GM21737 (cell line): ENCODE measurements around the gene ZNF160.
"Not testable (repeated sequence)": the region's sequence is repeated elsewhere in the genome, so short reads cannot be mapped to it uniquely, and the experiment has no call there.

Experiments
- ATAC-seq: cut with Tn5 transposase; IDR thresholded peaks from one replicate; pipeline ENCODE4 v1.9.1; 2021; ENCODE audit warnings: mild to moderate bottlenecking, moderate library complexity; ENCODE audit not compliant: unreplicated experiment

The ZNF160 gene

DNA sequence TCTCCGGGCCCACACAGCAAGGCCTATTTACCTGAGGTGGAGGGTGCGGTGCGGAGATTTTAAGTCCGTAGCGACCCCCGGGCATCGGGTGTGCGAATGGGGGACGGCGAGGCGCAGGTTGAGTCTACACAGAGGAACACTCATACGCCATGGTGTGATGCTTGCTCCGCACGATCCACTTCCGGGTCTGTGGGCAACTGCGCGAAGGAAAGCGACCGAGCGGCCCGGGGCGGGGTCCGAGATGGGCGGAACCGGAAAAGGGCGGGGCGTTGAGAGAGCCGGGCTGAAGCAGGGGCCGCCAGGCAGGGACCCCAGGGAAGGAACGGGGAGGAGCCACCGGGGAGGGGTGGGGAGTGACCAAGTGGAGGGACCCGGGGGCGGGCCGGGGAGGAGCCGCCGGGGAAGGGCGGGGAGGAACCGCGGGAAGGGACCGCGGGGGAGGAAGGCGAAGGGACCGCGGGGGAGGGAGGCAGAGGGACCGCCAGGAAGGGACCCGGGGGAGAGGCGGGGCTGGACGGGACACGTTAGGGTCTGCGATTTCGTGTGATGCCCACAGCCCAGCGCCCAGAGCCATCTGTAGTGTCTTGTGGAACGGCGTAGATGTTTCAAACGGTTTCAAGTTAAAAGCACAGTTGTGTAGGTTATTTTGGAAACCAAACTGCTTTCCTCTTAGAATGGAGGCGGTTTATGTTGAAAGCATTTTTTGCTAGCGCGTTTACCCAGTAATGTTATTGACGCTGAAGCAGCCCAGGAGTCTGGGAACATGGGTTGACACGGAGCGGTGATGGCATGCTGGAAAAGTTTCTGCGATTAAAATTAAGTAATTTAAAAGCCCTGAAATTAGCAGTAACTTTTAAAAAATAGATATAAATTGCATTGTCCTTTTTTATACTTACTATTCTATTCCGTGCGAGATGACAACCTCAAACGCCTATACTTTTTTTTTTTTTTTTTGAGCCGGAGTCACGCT lies at the start of gene ZNF160:
ZNF160 (minus strand) TSS at position 189 of the 970 bp plus-strand sequence. CDS start 17,146 bp downstream, outside the sequence.
- ATAC-seq, result peak; percentile 97

DNA sequence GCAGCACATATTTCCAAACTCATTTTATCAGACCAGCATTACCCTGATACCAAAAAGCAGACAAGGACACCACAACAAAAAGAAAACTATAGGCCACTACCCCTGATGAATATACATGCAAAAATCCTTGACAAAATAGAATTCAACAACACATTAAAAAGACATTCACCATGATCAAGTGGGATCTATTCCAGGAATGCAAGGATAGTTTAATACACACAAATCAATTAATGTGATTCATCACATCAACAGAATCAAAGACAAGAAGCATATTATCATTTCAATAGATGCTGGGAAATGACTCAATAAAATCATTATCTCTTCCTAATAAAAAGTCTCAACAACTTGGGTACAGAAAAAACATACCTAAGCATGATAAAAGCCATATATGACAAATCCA lies 44.4 kb upstream of the ZNF160 start:
- ATAC-seq, result no peak

DNA sequence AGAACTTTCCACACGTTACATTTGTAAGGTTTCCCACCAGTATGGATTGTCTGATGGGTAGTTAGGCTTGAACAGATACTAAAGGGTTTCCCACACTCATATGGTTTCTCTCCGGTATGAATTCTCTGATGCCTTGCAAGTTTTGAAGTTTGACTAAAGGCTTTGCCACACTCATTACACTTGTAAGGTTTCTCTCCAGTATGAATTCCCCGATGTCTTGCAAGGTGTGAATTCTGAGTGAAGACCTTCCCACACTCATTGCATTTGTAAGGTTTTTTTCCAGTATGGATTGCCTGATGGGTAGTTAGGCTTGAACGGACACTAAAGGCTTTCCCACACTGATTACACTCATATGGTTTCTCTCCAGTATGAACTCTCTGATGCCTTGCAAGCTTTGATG lies 37.1 kb upstream of the ZNF160 start:
- ATAC-seq, result no peak

DNA sequence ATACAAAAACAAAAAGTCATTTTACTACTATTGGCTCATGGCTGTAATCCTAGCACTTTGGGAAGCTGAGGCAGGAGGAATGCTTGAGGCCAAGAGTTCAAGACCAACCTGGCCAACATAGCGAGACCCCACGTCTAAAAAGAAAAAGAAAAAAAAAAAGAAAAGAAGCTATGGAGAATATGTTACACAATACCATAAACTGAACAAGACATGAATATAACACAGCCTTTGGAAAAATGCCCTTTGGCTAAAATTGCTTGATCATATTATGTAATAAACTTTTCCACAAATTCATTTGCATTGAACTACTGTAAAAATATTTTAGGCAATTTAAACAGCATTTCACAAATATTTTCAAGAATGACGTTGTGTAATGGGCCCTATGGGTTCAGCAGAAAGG lies 33.2 kb upstream of the ZNF160 start:
- ATAC-seq, result no peak

DNA sequence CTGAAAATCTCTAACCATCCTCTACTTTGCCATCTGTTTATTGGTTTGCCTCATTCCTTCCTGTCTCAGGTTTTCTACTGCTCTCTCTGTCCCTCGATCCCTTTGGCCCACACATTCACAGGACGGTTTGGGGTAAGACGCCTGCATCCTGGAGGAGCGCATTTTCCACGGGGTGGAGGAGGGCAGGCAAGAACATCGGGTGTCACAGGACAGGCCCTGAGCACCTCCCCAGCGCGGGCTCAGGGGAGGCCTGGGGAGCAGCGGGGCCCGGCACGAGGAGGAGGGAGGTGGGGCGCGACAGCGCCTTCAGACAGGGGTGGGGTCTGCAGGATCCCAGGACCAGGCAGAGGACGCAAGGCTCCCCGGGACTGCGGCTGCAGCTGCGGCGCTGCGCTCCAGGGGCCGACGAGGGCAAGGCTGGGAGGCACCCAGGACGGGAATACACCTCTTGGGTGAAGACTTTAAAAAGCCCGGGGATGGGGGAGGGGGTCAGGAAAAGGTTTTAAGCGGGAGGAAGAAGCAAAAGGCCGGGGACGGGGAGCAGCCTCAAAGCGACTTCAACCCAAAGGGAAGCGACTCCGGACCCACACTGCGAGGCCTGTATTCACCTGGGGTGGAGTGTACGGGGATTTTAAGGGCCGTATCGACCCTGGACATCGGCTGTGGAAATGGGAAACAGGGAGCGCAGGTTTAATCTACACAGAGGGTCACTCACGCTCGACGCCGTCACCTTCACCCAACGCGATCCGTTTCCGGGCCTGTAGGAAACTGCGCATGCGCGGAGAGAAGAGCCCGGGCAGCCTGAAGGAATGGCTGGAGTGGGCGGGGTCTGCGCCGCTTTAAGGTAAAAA lies 29.1 kb upstream of the ZNF160 start, which contains the start of gene ZNF415:
ZNF415 (minus strand) TSS at position 770 of the 851 bp plus-strand sequence. CDS start 10,234 bp downstream, outside the sequence.
- ATAC-seq, result no peak

- ATAC-seq, result no peak
These were observed 28.5 kb upstream of the ZNF160 start for GRCh38 chr19:53131727-53132126.

DNA sequence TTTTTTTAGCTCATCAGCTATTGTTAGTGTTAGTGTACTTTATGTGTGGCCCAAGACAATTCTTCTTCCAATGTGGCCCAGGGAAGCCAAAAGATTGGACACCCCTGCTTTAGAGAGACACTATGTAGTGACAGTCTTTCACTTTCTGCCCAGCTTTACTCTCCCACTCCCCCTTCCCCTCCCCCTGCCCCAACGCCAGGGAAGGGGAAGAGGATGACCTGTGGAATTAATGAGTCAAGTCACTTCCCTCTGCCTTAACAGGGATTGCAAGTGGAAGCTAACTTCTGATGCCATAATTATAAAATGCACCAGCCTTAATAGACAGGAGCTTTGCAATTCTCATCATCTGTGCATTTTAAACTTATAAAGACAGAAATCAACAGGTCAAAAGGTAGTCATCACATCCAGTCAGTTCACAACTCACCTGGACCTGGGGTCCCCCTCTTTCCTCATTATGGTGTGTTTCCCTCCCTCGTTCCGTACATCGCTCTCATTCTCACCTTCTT lies 27.9 kb upstream of the ZNF160 start:
- ATAC-seq, result no peak

- no peak for ATAC-seq
These were observed 27.3 kb upstream of the ZNF160 start for GRCh38 chr19:53130506-53130905.

GRCh38 chr19:53126733-53127526 lies 23.7 kb upstream of the ZNF160 start:
- not testable (repeated sequence) for ATAC-seq

DNA sequence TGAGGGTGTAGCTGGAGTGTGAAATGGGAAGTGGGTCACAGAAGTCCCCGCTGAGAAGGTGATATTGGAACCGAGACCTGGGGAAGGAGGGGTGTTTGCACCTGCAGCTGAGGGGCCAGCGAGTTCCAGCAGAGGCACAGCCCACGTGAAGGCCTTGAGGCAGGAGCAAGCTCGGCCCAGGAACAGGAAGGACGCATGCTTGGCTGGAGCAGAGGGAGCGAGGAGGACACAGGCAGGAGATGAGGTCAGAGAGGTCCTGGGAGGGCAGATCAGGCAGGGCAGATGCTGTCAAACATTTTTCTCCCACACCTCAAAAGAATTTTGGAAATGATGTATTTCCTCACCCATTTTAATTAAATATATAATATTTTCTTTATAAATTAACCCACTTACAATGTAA lies 20.2 kb upstream of the ZNF160 start:
- no peak for ATAC-seq

- no peak for ATAC-seq
These were observed 9.1 kb upstream of the ZNF160 start for GRCh38 chr19:53112286-53112685.

- no peak for ATAC-seq
These were observed 6.3 kb upstream of the ZNF160 start for GRCh38 chr19:53109527-53109926.

GRCh38 chr19:53102756-53103233 lies 427 bp downstream of the ZNF160 start:
- peak; percentile 9 for ATAC-seq

DNA sequence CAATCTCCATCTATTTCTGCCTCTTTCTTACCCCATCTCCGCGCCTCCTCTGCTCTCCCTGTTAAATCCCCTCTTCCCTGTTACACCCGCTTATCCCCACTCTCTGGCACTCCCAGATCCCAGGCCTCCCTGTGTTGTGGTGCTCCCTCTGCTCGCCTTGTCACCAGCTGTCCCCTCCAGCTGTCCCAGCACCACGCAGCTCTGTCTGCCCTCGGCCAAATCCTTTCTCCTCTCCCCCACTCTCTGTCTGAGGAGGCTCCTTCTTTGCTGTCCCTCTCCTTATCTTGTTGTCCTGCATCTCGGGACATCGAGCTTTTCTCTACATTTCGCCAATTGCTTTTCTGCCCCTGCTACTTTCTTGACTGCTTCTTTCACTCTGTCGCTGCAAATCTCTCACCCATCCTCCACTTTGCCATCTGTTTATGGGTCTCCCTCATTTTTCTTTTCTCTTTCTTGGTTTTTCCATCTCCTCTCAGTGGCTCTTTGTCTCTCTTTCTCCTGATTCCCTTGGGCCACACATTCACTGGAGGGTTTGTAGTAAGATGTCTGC lies 941 bp downstream of the ZNF160 start:
- no peak for ATAC-seq

DNA sequence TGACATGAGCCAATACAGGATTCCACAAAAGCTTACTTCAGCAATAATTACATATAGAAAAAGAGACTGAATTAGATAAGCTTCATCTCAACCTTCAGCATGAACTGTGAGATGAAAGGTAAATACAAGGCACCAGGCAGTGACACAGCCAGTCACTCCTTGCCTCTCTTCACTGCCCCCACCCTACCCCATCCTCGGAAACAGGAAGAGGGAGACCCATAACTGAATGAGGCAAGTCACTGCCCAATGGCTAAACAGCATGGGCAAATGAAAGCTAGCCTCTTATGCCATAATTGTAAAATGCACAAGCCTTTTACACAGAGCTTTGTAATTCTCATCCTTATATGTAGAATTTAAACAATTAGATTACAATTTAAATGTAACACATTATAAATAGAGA lies 1.7 kb downstream of the ZNF160 start:
- no peak for ATAC-seq

- not testable (repeated sequence) for ATAC-seq
These were observed 4.7 kb downstream of the ZNF160 start for GRCh38 chr19:53098570-53098969.

GRCh38 chr19:53096982-53097690 lies 6.1 kb downstream of the ZNF160 start:
- ATAC-seq, result not testable (repeated sequence)

DNA sequence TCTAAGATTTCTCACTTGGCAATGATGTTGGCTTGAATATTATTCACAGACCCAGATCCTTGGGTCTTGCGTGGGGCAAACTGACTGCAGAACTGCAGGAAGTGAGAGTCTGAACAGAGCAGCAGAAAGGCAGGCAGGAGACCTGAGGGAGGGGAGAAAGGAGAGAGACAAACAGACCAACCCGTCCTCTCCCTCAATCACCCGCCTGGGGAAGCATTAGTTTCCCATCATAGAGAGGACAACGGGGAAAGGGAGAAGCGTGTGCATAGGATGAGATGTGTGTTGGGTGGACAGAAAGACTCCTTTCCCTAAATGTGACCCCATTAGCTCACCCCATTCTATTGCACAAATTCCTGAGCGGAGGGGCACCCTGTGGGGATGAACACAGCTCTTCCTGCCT lies 6.6 kb downstream of the ZNF160 start:
- ATAC-seq, result not testable (repeated sequence)
